Activated CD4-positive, alpha-beta T cell treated with anti-CD3 and anti-CD28 coated beads, Interleukin-2, Interleukin-4, amounts not matched to agents 100 ng/mL and 50 ng/mL, durations not matched to agents 16 hours and 8 hours (primary cell): ENCODE results near the gene KCNJ6.

Source experiments
- DNase-seq: peaks from one replicate; pipeline ENCODE4 v3.0.0-alpha.2; 2020; ENCODE audit warnings: low spot score

KCNJ6 gene

DNA sequence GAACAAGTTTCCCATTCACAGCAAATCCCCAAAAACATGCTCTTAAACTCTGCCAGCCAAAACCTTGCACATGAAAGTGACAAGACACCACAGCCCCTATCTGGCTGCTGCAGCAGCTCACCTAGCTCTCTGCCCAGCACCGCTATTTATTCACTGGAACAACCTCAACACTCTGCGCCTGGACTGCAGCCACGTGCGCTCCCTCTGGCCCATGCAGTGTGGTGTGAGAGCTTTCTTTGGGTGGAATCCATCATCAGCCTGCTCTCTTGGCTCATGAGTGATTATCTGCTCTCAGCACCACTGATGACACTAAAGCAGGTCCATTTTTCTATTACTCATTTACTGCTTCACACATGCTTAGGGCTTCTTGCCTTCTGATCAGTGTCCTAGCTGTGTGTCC lies 11.4 kb downstream of the KCNJ6 start:
- no peak for DNase-seq

DNA sequence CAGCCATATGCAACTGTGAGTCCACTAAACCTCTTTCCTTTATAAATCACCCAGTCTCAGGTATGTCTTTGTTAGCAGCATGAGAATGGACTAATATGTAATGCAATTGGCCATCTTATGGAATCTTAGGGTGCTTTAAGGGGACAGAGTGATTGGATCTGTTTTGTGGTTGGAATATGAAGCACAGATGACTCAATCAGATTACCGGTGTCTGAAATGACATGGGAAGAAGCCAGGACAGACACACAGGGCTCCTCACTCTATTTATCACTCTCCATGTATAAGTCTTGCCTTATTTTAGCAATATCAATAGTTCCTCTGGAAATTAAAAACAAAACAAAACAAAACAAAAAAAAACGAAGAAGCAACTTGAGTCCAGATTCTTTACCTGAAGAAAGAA lies 12.9 kb downstream of the KCNJ6 start:
- DNase-seq: no peak

DNA sequence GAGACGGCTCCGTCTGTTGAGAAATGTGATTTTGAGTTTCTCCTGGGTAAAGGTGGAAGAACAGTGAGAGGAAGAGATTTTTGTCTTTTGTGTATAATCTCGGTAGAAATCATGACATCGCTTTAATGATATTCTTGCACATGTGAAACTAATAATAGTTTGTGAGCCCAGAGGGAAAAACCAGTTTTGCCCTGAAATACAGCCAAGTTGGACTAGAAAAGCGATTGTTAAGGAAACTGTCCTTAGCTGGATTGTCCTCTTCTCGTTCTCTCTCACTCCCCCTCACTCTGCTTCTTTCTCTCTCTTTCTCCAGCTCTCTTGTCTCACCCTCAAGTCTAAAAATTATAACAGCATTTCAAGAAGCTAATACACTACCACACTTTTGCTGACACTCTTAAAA lies 17.1 kb downstream of the KCNJ6 start:
- DNase-seq: no peak

DNA sequence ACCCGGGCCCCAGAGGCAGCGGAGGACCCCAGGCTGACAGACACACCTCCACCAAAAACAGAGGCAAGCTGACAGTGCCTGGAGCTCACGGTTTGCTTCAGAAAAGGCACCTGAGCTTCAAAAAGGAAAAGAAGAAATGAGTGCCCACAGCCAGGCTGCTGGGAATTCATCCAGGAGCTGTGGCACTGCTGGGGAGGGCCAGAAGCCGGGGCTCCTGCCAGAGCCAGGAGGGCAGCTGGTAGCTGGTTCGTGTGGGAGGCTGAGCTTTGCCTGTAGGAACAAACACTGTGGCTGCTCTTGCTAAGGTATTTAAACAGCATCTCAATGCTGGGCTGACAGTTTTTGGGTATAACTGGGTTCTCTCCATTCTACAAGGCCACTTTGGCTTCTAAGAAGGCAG lies 19.5 kb downstream of the KCNJ6 start:
- no peak for DNase-seq

DNA sequence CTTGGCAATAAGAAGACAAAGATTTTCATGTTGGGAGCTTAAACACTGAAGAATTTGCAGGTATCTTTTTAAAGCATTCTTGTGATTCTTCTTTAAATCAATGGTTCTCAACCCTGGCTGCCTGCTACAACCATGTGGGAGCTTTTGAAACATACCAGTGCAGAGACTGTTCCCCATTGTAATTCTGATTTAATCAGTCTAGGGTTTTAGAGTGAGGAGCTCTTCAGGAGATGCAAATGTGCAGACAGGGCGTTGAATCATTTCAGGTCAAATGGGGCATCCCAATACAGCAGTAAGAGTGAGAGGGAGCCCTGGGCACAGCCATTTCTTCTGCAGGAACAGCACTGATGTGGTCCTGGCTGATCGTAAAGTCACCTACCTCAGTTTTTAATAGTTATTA lies 24.3 kb downstream of the KCNJ6 start:
- DNase-seq: no peak

DNA sequence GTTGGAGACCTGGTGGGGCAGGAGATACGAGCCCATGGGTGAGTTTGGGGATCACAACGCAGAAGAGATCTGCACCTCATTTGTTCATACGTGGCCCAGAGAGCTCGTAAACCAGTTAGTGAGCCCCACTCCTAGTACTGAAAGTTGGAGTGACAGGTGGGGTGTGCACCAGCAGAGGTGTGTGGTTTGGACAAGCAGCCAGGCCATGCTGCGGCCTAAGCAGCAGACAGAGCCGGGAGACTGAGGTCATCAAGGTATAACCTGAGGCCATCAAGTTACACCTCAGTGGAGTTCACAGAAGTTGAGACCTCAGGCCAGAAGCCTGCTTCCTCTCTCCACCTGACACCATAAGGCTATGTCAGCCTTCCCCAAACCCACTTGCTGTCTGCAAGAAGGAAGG lies 27.6 kb downstream of the KCNJ6 start:
- DNase-seq: no peak

DNA sequence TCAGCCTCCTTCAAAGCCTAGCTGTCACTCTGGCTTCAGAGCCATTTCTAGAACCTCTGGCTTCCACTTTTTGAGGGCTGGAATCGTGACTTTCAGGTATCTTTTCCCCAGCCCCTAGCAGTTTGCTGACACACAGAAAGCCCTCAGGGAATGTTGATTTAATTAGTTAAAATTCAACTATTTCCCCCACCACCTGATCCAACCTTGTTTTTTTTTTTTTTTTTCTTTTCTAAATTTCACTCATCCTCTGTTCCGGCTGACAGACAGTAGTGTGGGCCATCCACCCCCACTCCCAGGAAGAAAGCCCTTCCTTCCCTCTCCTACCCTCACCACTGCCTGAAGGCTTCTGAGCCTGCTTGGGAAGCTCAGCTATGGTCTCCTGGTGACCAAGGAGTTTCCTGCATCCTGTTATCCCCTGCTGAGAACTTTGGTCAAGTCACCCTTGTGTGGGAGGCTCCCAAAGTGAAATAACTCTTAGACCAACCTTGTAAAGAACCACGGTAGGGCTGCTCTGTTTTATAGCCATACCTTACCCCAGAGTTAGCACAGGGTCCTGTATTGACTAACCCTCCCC lies 29.4 kb downstream of the KCNJ6 start:
- no peak for DNase-seq

DNA sequence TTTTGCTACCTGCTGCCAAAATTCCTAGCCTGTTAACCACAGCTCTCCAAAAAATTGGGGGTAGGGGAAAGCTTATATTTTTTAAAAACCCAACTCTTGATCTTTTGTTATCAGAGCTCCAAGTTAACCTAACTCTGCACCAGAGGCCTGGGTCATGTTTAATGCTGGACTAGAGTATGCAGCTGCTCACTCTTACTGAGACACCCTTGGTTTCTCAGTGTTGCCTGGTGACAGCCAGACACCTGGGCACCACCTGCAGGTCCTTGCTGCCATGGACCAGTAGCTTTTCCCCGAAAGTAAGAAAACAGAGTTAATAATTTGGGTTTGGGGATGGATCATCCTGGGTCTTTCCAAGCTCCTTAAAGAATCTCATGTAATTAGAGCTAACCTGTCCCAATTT lies 30.1 kb downstream of the KCNJ6 start:
- no peak for DNase-seq

DNA sequence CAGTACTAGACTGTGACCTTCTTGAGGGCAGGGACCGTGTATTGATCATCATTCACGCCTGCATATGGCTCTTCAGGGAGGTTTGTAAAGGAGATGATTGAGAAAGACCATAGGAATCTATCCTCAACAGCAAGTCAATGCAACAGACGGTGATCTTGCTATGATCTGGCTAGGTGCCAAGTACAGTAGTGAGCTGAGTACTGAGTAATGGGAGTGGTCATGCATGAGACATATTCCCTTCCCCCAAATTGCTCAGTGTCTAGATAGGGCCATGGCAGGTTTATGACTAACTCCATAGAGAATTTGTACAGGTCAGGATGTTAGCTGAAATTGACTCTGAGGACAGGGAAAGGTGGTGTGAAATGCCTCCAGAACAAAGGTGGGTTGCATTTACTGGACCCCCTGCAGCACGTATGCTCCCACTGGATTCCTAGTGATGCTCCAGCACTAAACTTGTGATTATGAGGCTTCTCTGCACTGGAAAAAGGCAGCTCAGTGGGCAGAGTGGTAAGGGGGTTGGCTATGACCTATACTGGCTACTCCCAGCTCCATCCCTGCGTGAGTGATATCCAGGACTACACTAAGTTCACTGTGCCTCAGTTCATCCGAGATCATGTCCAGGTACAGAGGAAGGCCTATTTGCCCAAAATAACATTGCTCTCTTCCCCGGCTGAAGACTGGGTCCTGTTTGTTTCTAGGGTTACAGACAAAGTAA lies 37.2 kb downstream of the KCNJ6 start:
- DNase-seq: no peak

DNA sequence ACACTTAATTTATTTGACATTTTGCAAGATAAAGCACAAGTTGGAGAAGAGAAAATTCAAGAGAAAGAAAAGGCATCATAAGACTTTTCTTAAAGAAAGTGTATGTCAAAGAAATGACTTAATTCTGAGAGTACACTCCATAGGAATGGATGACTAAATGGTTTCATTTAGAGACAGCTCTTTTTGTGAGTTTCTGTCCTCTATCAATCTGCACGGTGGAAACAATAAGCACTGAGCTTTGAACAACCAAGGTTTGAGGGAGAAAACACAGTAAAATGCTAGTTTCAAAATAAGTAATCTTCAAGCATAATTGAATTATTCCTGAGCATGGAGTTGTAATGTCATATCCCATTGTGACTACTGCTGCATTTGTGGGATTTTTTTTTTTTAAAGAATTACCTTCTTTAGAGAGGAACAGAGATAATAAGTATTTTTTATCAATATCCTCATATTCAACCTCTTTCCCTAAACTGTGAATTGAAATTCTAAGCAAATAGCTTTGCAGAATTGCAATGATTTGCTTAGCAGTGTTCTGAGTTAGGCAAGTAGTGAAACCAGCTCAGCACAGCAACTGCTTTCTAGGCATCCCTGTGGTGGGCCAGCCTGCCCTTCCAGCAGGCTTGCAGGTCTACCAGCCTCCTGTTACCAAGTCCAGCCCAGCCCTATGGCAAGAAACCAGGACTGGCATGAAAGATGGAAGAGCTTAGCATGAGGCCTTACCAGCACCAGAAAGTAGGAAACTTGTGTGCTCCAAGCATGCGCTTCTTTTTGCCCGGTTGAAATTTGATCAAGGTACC lies 38.2 kb downstream of the KCNJ6 start:
- peak; percentile 17 for DNase-seq

DNA sequence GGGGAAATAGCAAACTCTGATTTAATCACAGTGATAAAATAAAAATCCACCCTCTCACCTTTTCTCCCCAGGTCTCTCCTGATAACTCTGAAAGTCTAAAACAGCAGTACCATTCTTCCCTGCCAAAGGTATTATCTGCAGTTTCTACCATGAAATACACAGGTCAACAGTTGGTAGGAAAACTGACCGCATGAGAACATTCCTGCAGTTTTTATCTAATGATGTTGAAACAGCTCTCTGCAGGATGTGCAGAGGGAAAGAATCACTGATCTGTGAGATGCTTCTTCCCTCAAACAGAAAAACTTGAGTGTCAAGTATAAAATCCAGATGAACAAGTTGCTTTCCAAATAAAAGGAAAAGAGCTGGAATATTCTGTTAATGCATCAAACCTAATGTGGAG lies 39.1 kb downstream of the KCNJ6 start:
- no peak for DNase-seq

DNA sequence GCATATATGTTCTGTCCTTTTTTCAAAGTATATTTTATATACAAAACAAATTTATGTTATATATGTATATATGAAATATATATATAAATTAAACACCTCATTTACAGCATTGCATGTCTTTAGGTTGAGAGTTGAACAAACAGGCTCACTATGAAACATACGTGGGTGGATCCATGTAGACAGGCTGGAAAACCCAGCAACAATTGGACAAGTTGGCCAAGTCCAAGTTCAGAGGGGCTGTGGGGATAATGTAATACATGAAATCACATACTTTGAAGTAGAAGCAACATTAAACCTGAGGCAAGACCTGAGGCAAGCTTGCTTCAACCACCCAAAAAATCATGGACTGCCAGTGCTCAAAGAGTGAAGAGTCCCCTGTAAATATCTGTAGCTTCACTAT lies 39.7 kb downstream of the KCNJ6 start:
- no peak for DNase-seq

DNA sequence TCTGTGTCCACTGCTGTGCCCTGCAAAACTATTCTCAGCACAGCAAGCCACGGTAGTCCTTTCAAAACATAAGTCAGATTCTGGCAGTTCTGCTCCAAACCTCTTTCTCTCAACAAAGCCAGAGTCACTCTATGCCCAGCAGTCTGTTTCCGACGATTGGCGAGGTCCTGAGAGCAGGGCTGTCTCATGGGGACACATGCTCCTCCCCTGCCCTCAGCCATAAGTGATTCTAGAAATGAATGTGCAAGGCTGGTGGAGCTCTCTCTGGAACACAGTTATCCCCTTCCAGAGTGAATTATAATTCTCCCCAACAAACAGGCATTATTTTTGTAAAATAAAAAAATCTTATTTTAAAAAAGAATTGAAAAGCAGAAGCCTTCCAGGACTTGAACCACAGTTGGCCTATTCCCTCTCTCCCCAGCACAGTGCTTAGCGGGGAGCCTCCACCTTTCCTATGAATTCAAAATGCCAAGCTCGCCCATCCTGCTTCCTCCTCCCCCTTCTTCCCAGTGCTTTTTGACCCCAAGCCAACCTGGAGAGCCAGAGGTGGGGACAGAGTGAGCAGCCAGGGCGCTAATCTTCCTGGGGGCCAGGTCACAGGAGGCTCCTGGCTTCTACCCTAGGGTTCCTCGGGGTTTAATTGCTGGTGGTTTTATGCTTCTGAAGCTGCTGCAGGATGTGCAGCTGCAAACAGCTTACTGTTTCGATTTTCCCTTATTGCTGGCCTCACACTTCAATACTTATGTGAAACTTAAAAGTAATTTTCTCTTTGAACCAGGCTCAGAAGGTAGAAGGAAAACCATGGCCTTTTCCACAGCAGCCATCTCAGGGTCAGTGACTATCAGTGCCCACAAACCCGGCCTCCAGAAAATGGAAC lies 41.1 kb downstream of the KCNJ6 start:
- DNase-seq: no peak

DNA sequence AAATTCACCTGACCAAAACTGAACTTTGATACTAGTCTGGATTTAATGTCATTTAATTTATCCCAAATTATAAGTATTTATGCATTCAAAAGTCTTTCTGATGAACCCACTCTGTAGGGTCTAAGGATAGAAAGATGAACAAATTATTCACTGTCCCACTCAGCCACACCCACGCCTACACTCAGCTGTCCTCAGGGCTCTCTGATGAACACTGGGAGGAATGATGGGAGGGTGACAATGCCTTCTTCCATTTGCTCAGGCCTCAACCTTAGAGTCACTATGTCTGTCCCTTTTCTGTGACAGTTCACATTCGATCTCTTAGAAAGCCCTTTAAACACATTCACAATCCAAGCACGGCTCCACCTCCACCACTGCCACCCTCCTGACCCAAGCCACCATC lies 41.8 kb downstream of the KCNJ6 start:
- no peak for DNase-seq

DNA sequence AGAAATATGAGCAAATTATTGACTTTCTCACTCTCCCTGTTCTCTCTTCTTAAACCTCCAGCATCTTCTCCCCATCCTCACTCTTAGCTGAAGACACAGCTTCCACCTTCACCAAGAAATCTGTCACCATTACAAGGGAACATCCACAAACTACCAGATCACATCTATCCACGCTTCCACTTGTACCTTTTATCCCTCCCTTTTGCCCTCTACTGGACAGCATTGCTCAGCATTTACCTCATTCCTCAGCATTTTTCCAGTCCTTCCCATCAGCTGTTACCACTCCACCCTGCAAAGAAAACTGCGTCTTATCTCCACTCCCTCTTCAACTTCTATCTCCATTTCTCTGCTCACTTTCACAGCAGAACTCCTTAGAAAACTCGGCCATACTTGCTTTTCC lies 42.6 kb downstream of the KCNJ6 start:
- DNase-seq: no peak

DNA sequence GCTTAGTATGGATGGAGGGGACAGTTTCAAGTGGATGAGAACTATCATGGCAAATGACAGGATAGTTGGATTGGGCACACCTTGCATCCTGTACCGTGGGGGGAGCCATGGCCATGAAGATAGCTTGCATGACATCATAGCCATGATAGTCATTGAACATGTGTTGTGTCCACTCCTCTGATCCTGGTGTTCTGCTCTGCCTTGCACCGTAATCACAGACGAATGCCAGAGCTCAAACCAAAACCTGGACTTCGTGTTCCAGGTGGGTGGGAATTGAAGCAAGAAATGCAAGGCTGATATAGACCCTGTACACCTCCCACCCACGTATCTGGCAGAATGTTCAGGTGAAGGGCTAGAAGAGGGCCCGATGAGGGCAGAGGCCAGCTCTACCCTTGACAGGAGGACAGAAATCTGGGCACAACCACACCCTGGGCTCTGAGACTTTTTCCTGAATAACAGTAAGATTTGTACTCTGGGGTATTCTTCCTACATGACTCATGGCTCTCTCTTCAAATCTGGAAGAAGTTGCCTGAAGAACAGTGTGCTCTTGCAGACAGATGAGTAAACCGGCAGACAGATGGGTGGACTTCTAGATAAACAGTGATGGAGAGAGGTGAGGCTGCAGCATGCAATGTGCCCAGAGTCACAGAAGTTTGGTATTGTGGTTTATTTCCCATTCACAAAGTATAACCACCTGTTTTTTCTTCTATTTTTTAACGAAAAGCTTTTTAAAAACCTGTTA lies 45.0 kb downstream of the KCNJ6 start:
- no peak for DNase-seq

DNA sequence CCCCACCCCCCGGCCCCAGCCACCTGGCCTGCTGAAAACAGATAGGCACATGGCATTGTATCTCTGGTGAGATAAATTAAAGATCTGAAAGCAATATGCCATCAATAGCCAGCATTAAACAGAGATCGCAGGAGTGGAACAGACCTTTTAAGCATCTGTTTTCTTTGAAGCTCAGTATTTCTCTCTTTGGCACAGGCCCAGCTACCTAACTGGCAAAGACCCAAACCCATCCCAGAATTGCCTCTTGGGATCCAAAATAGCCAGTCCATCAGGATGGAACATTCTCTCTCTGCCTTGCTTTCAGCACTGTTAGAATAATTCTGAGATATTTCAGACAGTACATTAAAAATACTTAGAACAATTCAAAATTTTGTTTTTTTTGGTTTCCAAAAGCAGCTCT lies 46.0 kb downstream of the KCNJ6 start:
- DNase-seq: no peak

DNA sequence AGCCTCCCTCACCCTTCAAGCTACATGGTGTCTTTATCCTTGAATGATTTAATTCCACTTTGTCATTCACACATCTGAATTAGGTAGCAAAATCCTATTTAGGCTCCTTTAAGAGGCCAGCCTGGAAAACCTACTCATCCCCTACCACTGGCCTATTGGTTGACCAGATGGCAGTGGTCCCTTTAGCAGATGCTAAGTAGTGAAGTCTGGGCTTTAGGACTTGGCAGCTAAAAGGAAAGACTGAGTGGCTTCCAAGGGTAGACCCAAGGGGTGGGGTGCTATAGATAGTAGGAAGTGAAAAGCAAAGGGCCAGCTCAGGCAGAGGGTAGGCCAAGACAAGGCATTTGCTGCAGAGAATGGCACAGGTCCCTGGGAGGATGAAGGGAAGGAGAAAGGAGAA lies 46.6 kb downstream of the KCNJ6 start:
- DNase-seq: no peak

DNA sequence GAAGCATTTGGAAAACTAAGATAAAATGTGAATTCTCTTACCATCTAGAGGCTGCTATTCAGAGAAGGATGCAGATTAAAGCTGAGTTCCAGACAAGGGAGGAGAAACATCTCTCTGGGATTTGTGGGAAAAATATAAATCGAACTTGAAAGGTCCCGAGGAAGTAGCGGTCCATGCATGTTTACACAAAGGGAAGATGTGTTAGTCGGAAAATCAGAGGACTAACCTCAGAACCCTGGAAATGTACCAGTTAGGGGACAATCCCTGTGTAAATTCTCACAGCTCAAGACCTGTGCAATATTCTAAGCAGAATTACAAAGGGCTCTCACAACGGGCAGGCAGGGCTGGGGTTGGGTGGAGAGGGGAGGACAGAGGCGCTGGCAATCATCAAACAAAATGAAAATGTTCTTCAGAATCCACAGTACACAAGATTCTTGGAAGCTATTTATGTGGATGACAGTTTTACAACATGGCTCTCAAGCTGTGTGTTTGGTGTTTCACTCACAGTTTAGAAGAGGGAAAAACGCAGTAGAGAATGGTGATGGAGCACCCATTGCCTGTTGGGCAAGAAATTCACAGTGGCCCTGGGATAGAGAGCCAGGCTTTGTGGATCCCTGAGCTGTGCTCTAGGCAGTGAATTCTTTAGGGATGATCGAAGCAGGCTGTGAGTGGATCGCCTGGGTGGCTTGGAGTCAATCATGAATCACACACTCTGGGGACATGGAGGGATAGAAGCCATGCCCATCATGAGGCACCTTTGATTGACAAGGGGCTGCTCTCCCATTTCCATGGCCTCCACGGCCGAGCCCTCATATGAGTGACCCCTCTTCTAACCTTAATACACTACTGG lies 47.6 kb downstream of the KCNJ6 start:
- DNase-seq: no peak

DNA sequence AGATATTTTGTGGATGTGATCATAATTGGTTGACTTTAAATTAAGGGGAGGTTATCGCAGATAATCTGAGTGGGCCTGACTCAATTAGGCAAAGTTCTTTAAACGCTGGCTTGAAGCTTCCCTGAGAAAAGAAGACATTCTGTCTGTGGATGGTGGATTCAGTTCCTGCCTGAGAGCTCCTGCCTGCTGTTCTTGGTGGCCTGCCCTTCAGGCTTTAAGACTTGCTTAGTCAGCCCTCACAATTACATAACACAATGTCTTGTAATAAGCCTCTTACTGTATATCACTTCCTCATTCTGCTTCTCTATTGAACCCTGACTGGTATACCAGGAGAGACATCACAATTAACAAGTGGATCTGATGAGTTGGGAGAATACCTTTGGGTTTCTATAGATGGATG lies 50.2 kb downstream of the KCNJ6 start:
- DNase-seq: no peak

DNA sequence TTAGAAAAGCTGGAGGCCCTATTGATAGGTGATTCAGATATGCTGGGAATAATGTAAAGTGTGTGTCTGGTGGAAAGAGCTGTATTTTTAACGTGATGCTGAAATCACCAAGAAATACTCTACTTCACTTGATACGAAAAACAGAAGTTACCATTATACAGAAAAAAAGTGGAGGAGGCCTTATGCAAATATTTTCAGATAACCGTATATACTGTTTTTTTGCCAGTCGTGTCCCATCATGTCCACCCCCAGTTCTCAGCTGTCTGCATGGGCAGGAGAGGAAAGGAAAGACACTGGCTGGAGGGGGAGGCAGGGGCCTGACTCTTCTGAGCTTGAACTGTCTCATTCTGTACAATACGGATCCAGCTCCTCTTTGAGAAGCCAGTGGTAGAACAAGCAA lies 51.1 kb downstream of the KCNJ6 start:
- DNase-seq: no peak
